Prostate gland (tissue), 2 donors: ENCODE measurements around the gene PLEKHG1.

ENCODE experiments used
- POLR2A ChIP-seq: fragments of 450-650 bp; IDR thresholded peaks from one replicate; pipeline ENCODE4 v1.6.1; 2016; ENCODE audit warnings: antibody characterized with exemption, mild to moderate bottlenecking
- POLR2AphosphoS5 ChIP-seq: sonication (generic); formaldehyde crosslinking; IDR thresholded peaks from one replicate; pipeline ENCODE4 v1.6.1; 2017; ENCODE audit warnings: antibody characterized with exemption
- TF ChIP-seq, protein P1 (sequence below), 4 experiments: fragments of 200-600 bp in 2 of 4; fragments of 450-650 bp in 2 of 4; sonication (generic) in 2 of 4; IDR thresholded peaks; 1 replicate in 3 of 4; 2 replicates in 1 of 4; pipeline ENCODE4 v1.5.1; 2016 to 2019; ENCODE audit warnings: antibody characterized with exemption in 4 of 4, mild to moderate bottlenecking in 2 of 4, moderate library complexity in 2 of 4

DNA sequence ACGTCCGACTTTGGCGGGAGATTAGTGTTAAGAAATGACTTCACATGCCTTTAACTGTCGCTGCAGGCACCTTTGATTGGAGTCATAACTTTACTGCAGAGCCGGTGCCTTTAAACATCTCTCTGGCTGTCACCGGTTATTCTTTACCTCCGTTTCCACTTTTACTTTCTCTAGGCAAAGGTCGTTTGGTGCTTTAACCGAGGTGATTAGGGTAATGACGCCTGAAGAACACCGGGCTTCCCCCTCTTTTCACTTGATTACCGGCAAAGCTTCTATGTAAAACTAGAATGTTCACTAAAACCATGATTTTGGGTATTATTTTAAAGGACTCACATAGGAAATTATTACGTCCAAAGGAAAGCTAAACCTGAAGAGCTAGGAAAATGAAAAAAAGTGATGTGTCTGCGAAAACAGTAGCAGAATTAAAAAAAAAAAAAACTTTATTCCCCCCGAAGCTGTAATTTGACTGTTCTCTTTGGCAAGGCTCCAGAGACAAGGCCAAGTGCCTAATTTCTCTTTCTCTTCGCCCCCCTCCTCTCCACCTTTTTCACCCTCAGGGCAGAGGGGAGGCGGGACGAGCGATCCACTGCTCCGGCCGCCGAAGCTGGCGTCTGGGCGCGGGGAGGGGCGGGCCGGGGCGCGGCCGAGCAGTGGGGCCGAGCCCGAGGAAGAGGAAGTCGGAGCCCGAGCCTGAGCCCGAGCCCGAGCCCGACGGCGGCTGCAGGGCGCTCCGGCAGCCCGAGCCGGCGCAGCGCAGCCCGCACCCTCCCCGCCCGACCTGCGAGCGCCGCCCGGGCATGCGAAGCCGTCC is at the start of gene PLEKHG1:
- TF ChIP-seq POLR2A (peak; percentile 36), POLR2AphosphoS5 (no peak)
- TF ChIP-seq, protein P1, sequence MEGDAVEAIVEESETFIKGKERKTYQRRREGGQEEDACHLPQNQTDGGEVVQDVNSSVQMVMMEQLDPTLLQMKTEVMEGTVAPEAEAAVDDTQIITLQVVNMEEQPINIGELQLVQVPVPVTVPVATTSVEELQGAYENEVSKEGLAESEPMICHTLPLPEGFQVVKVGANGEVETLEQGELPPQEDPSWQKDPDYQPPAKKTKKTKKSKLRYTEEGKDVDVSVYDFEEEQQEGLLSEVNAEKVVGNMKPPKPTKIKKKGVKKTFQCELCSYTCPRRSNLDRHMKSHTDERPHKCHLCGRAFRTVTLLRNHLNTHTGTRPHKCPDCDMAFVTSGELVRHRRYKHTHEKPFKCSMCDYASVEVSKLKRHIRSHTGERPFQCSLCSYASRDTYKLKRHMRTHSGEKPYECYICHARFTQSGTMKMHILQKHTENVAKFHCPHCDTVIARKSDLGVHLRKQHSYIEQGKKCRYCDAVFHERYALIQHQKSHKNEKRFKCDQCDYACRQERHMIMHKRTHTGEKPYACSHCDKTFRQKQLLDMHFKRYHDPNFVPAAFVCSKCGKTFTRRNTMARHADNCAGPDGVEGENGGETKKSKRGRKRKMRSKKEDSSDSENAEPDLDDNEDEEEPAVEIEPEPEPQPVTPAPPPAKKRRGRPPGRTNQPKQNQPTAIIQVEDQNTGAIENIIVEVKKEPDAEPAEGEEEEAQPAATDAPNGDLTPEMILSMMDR (IDR thresholded peaks at IDR 0.05) = peak in 1 of 4 experiments; percentile 9
